Midbrain (tissue), 1 donor: ENCODE data around the gene CDH16.
A peak's percentile ranks its signal among the peaks of the same experiment; 100 is the strongest.

Experiments used
- DNase-seq: peaks from one replicate; lab custom pipeline; 2025; lab: John Stamatoyannopoulos, UW

Gene CDH16

DNA sequence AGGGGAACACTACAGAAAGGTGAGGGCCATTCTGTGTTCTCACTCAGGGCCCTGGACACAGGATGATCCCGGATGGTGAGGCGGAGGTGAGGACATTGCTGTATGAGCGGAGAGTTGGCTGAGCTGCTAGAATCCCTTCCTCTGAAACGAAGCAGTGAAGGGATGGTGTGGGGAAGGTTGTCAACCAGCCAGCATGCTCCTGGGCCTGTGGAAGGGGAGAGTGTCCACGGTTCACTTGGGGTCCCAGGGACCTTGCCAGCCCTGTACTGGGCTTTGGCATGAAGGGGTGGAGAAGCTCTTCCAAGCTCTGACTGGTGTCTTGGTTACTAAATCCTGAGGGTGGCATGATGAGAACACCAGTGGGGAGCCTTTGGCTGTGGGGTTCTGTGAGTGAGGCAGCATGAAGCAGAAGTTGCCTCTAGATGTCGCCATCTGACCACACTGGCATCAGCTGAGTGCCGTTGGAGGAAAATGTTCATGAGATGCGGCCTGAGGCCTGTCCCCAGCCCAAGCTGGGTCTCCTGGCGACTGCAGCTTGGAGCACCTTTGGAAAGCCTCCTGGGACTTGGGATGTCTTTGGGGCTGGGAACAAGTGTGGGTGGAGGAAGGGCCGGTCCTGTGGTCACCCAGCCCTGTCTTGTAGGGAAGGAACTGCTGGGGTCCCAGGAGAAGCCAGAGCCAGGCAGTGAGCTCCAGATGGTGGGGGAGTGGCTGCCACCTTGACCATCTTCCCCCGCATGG is 23.6 kb downstream of the CDH16 start:
- DNase-seq = peak; percentile 84

DNA sequence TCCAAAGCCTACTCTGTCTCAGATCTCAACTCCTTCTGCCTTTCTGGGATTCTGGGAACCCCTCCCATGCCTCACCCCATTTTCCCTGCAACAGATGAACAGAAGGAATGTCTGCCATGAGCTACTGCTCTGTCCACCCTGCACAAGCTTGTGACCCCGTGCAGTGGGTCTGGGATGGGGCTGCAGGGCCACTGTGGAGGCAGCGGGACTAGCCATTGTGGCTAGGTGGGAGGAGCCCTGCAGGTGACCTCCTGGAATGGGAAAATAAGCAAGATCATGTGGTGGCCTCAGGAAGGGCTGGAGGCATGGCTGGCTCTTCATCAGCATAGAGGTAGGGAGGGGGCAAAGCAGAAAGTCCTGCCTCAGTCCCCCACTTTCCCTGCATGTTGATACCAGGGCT is 24.6 kb downstream of the CDH16 start:
- no peak for DNase-seq

DNA sequence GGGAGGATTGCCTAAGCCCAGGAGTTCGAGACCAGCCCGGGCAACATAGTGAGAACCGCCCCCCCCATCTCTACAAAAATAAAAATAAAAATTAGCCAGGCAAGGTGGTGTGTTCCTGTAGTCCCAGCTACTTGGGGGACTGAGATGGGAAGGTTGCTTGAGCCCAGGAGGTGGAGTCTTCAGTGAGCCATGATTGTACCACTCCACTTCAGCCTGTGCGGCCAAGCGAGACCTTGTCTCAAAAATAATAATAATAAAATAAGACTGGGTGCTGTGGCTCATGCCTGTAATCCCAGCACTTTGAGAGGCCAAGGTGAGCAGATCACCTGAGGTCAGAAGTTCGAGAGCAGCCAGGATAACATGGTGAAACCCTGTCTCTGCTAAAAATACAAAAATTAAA is 26.9 kb downstream of the CDH16 start:
- DNase-seq = no peak

DNA sequence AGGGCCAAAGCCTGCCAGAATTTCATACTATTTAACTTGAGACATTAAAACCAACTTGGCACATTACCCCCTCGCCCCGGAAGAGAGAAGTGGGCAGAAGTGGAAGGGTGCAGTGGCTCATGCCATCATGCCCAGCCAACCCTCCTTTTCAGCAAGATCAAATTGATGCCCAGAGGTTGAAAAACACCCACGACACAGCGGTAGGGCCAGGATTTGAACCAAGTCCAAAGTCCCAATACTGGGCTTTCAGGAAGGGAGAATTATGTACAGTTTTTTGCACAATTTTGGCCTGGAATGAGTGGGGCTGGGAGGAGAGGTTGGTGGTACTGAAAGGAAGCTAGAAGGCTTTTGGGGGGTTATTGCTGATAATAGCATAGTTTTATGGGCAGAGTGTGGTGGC is 27.3 kb downstream of the CDH16 start:
- DNase-seq = no peak

DNA sequence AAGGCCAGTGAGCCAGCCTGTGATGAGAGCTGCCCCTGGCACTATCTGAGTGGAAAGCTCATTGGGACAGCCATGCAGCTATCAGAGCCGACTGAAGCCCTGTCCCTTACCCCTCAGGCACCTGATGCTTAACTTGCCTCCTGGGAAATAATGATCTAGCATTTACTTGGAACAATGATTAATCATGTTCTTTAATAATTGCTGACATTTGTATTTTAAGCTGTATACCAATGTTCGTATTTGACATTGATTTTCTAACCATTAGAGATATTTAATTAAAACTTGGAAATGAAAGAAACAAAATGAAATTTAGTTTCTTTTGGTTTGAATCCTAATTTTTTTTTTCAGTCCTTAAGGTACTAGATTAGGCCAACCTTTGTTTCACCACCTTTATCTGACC is 27.9 kb downstream of the CDH16 start:
- DNase-seq = no peak

DNA sequence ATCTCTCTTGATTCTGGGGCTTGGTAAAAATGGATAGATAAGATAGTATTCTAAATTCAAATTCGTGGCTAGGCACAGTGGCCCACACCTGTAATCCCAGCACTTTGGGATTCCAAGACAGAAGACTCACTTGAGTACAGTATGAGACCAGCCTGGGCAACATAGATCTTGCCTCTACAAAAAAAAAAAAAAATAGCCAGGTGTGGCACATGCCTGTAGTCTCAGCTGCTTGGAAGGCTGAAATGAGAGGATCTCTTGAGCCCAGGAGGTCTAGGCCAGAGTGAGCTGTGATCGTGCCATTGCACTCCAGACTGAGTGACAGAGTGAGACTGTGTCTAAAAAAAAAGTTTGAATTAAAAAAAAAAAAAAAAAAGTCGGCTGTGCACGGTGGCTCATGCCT is 29.1 kb downstream of the CDH16 start:
- DNase-seq = no peak

DNA sequence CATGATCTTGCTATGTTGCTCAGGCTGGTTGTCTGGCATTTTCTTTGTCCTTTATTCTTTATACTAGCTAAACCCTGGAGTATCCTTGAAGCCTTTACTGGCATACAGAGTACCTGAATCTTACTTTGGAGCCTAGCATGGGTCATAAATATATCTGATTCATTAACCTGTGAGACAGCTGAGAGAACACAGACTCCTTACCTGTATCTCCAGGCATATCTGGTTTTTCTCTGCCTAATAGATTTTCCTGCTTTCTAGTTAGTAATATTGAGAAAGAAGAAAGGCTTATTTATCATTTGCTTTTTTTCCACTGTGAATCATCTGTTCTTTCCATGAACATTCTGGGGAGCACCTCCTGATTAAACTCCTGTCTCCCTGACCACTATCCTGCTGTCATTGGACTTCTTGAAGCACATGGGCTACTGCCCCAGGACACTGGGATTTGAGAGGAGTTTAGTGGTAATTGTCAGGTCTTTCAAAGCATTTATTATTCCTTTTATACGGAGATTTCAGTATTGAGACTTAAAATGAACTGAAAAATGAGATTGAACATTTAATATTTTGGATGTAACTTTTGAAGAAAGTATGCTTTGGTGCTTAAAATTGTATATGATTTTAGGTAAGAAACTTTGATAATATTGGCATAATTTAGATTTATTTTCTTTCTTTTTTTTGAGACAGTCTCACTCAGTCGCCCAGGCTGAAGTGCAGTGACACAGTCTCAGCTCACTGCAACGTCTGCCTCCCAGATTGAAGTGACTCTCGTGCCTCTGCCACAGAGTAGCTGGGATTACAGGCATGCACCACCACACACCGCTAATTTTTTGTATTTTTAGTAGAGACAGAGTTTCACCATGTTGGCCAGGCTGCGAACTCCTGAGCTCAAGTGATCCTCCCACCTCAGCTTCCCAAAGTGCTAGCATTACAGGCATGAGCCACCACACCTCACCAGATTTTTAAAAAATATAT is 29.8 kb downstream of the CDH16 start:
- no peak for DNase-seq

DNA sequence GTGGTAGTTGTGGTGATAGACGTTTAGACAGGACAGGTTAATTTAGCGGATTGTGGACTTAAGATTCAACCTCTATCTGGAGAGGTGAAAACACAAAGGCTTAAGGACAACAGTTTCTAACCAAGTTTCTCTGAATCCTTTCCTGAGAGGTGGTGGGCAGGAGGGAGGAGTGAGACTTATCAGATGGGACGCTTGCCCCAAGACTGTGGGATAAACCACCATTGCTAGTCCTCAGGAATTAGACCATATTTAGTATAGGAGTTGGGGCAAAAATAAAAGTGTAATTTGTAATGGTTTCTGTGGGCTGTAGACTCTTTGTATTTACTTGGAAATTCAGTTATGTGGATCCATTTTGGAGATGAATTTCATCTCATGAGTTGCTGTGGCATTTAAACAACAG is 31.8 kb downstream of the CDH16 start:
- no peak for DNase-seq

DNA sequence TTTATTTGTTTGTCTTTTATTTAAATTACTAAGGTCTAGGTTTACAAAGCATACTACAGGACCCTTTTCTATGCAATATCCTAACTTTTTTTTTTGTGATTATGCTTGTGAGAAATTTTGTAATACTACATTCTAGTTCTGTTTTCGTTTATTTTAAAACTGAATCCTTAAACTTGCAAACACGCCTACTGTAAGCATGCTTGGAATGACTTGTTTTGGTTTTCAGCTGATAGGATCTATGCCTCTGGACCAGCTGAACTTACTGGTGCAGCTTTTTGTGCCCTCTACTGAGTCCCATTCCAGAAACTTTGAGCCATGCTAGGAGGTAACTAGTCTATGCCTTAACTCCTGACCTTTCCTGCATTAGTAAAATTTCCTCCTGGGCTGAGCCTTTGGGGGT is 32.4 kb downstream of the CDH16 start:
- DNase-seq = no peak

DNA sequence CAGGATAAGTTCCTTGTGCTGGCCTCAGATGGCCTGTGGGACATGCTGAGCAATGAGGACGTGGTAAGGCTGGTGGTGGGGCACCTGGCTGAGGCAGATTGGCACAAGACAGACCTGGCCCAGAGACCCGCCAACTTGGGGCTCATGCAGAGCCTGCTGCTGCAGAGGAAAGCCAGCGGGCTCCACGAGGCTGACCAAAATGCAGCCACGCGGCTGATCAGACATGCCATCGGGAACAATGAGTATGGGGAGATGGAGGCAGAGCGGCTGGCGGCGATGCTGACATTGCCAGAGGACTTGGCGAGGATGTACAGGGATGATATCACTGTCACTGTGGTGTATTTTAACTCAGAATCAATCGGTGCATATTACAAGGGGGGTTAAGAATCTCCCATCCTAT is 33.2 kb downstream of the CDH16 start:
- DNase-seq = no peak

DNA sequence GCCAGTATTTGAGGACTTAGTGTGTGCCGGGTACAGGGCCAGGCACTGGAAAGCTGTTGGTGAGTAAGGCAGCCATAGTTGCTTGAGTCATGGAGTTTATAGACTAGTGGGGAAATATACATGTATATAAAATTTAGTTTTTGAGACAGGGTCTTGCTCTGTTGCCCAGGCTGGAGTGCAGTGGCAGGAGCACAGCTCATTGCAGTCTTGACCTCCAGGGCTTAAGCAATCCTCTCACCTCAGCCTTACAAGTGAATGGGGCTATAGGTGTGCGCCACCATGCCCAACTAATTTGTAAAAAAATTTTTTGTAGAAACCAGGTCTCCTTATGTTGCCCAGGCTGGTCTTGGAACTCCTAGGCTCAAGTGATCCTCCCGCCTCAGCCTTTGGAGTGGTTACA is 36.0 kb downstream of the CDH16 start:
- no peak for DNase-seq

DNA sequence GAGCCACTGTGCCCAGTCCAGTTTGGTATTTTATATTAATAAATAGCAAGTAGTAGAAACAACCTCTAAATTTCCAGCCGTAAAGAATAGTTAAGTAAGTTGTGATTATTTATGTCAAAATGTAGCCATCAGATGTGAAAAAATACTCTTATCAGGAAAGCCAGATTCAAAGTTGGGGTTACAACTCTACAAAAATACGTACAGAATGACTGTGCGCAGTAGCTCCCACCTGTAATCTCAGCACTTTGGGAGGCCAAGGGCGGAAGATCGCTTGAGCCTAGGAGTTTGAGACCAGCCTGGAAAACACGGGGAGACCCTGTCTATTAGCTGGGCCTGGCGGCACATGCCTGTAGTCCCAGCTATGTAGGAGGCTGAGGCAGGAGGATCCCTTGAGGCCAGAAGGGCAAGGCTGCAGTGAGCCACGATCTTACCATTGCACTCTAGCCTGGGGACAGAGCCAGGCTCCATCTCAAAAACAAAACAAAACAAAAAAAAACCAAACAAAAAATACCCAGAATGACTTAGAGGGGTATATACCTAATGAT is 36.6 kb downstream of the CDH16 start:
- no peak for DNase-seq

DNA sequence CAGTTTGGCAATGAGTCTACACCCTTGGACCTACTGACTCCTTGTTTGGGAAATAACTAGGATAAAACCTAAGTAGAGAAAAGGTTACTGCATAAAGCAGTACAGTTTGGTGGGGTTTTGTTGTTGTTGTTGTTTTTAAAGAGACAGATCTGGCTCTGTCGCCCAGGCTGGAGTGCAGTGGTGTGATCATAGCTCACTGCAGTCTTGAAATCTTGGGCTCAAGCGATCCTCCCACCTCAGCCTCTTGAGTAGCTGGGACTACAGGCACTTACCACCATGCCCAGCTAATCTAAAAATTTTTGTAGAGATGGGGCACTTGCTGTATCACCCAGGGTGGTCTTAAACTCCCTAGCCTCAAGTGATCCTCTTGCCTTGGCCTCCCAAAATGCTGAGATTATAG is 37.1 kb downstream of the CDH16 start:
- no peak for DNase-seq

DNA sequence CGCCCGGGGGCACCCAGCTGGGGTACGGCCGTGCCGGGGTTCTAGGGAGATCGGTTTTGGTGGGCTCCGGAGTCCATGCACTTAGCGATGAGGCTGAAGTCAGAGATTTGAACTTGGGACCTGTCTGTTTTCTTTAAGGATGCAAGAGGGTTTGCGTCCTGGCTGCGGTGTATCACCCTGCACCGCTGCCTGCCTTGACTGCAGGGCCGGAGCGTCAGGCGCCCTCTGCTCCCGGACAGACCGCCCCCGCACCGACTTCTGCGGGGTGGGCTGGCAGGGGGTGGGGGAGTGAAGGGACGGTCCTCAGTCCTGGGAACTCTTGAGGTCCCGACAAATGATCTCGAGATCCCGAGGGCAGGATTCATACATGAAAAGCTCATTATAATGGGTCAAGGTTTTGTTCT is 37.7 kb downstream of the CDH16 start:
- no peak for DNase-seq

DNA sequence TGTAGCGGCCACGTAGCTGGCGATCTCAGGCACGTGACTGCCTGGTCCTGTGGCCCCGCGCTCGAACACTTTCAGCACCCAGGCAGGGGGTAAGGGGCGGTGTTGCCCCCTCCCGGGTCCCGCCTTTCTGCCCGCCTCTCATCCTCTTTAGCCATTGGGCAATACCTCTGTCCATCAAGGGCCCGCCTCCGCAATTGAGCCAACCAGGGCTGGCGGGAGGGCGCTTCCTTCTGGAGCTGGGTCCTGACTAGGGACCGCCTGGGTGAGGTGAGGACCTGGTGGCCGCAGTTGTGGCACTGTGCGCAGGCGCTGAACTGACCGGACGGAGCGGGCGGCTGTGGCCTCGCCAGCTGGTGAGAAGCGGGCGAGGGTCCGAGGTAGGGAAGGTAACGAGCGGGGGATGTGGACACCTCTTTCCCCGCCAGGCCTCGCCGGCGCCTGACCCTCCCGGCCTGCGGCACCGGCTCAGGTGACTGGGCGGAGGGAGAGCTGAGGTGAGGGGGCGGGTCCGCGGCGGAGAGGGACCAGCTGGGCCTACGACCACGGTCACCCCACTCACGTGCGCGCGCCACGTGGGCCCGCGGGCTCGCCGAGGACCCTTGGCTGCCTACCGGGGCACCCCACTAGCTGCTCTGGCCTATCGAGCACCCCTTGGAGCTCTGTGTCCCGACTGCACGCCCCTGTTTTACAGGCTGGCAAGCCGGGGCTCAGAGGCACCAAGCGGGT is 38.2 kb downstream of the CDH16 start, which contains the start of gene PDP2:
TSS of gene PDP2 (plus strand) at position 228 of the 726 bp plus-strand sequence. CDS start 3,770 bp downstream, outside the sequence.
- DNase-seq = peak; percentile 94

DNA sequence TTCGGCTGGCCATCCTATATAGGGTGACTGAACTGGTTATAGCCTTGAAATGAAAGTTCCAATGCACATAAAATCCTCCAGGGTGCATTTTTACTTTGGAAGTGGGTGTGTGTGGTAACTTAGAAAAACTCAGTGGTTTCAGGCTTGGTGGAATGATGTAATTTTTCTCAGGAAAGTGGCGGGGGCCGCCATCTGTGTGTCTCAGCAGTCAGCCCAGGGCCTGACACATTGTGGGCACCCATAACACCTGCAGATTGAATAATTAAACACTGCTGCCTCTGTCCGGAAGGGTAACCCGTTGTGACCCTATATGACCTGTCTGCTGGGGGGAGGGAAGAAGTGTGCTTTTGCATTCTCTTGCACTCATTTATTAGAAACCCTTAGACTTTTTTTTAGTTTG is 40.6 kb downstream of the CDH16 start:
- DNase-seq = no peak

DNA sequence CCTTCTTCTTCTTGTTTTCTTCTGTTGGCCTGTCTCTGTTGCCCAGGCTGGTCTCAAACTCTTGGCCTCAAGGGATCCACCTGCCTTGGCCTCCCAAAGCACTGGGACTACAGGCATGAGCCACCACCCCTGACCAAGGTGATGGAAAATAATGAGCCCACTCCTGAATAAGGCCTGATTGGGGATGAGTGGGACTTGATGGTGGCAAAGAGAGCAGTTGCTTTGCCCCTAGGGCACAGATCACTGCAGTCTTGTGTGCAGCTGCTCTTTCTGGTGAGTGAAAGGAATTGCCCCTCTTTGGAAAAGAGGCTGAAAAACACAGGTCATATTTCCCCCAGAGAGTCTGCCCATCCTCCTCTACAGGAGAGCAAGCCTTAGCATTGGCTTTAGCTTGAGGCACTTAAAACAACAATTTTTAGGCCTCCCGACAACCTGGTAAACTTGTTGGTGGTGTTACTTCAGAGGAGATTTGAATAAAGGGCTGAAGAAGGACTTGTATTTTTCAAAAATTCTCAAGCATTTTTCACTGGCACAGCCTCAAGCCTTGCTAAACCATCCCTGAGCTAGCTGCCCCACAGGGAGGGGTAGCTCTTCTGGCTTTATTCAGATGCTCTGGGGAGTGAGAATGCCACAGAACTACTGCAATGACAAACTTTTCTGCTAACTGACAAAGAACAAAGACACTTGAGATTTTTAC is 44.5 kb downstream of the CDH16 start:
- DNase-seq = no peak

DNA sequence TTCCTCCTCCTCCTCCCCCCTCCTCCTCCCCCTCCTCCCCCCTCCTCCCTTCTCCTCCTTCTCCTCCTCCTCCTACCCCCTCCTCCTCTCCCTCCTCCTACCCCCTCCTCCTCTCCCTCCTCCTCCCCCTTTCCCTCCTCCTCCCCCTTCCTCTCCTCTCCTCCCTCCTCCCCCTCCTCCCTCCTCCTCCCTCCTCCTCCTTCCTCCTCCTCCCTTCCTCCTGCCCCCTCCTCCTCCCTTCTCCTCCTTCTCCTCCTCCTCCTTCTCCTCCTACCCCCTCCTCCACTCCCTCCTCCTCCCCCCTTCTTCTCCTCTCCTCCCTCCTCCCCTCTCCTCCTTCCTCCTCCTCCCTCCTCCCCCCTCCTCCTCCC is 45.0 kb downstream of the CDH16 start:
- no peak for DNase-seq

DNA sequence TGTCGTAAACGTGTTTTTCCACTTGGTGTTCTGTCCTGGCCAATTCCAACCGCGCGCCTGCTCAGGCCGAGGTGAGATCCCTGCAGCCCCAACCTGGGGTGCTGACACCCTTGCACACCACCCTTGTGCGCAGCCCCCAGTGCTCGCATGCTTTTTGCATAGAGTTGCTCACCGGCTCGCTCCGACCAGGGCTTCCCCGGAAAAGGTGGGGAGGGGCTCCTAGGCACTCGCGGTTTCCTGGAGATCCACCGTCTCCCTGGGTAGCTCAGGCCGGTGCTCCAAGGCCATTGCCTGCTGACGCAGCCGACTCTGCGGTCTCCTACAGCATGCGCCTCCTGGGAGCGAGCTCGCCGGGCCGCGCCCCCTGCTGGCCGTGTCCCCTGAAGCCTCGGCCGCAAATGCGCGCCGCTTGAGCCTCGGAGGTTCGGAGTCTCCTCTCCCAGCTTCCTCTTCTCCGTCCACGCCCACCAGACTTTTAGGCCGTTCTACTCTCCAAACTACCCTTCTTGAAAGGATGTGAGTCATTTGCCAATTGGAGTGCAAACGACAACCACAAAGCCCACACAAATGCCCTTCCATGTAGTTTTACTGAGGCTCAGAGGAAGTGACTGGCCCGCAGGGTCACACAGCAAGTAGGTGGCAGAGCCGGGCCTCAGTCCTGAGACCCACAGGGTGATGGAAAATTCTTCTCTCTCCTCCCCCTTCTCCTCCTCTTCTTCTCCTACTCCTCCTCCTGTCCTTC is 45.6 kb downstream of the CDH16 start:
- DNase-seq = peak; percentile 87

DNA sequence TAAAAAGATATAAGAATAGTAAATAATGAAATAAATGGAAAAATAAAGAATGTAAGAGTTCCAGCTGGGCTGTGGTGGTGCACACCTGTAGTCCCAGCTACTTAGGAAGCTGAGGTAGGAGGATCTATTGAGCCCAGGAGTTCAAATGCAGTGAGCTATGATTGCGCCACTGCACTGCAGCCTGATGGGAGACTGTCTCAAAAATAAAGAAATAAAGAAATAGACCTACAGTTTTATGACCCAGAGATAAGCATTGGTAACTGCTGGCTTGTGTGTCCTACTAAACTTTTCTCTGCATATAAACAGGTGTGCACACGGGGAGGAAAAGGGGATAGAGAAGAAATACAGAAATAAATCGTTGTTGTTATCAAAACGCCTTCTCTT is 46.1 kb downstream of the CDH16 start:
- DNase-seq = no peak

DNA sequence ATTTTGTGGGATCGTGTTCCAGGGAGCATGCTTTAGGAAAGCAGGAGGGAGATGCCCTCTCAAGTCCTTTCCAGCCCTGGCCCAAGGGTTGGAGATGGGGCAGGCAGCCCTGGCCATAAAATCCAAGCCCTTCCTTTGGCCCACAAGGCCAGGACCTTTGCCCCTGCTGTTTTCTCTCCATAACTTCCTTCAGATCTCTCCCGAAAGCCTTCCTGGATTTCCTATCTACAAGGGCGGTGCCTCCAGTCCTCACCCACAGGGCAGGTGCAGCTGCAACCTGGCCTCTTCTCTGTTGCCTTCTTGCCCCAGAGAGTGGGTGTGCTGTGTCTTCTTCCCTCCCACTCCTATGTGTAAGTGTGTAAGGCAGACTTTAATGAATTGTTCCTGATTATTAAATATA is 46.8 kb downstream of the CDH16 start:
- DNase-seq = no peak
